ENCODE data around the gene VAV2. TPM values are rescaled to one million over a fixed set of nuclear protein-coding genes. Genes with fewer than 3 reads are reported as not detected.

VAV2 gene
- total RNA-seq, 3 donors from 2014 or later (not counting 1 experiment from before 2014, with no cell fraction given) = 3.9 to 5.1 (median 4.8) TPM

DNA sequence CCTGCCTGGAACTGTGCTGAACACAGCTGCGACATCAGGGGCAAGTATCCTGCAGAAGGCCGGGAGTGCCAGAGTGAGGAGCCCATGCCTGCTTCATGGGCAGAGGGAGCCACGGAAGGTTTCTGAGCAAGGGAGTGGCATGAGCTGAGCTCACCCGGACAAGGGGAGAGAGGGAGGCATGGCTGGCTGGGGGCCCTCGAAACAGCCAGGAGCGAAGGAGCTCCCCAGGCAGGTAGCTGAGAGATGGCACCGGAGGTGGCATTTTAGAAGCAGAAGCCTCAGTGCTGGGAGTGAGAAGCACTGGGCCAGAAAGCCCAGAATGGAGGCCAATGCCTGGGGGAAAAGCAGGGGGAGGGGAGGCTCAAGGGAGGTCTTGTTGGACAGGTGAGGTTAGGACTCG lies 197.1 kb downstream of the VAV2 start:
- H3K4me1 ChIP-seq (ENCODE audit: control insufficient read depth, insufficient read depth, low read length) = peaks cover 18% of the 10 kb centered on the region
- Mint-ChIP-seq H3K4me1 (peaks cover 0 to 13% of the 10 kb centered on the region in 2 donors), H3K36me3 (no peaks in the 10 kb centered on the region), H3K27me3 (ENCODE audit: low read depth in 2 of 2) (no peaks in the 10 kb centered on the region), H3K27ac (no peak overlapping the region), H3K4me3 (no peak overlapping the region), H3K9me3 (no peaks in the 10 kb centered on the region)
- no peaks in the 10 kb centered on the region for H3K27me3 ChIP-seq (ENCODE audit: control insufficient read depth, insufficient read depth, low read length)
- DNase-seq = no peak
- intact Hi-C loops (cut with micrococcal nuclease) = no loop called here
- H3K36me3 ChIP-seq (ENCODE audit: control insufficient read depth, insufficient read depth, low read length) = no peaks in the 10 kb centered on the region
- no peak for ATAC-seq
- H3K27ac ChIP-seq (ENCODE audit: low read length) = no peak overlapping the region
- 80% methylated on average over 8 of the region's 8 CpGs for WGBS (ENCODE audit: insufficient coverage)
- no peak for TF ChIP-seq CTCF (IDR thresholded peaks at IDR 0.05)
- H3K4me3 ChIP-seq (ENCODE audit: low read length) = no peak overlapping the region
- H3K9me3 ChIP-seq (ENCODE audit: control insufficient read depth, insufficient read depth, low read length) = no peaks in the 10 kb centered on the region

DNA sequence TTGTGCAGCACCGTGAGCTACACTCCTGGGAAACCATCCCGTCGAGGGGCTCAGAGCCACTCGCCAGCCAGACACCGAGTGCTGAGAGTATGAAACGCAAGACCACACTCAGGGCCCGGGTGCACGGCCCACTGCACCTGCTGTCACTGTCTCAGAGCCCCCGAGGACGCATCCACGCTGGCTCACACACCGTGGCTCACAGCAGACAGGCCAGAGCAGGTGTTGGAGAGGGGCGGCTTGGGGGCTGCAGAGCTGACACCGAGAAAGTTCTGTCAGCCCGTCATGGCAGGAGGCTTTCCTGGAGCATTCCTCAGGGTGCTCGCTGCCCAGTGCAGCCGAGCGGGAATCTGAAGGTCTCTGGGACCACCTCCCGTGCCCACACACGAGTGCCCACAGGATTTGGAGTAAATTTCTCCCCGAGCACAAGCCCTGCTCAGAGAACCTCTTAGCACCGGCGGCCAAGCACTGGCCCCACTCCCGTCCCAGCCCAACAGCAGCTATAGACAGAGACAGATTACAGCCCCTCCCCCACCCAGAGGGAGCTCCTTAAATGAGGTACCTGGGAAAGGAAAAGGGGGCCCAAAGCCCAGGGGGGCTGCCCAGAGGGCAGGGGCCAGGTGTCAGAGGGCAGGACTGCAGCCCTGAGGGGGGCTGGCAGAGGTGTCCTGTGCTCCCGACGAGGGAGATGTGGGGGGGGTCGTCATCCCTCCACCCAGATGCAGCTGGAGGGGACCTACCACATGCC lies 197.9 kb downstream of the VAV2 start:
- H3K36me3 ChIP-seq (ENCODE audit: control insufficient read depth, insufficient read depth, low read length) = no peaks in the 10 kb centered on the region
- H3K27me3 Mint-ChIP-seq (ENCODE audit: low read depth in 2 of 2) = no peaks in the 10 kb centered on the region
- H3K9me3 Mint-ChIP-seq = no peaks in the 10 kb centered on the region
- TF ChIP-seq CTCF (IDR thresholded peaks at IDR 0.05) = no peak
- H3K4me3 Mint-ChIP-seq = no peak overlapping the region
- 81% methylated on average over 27 of the region's 27 CpGs for WGBS (ENCODE audit: insufficient coverage)
- no peak overlapping the region for H3K4me3 ChIP-seq (ENCODE audit: low read length)
- peaks cover 0 to 13% of the 10 kb centered on the region in 2 donors for H3K4me1 Mint-ChIP-seq
- peaks cover 24% of the 10 kb centered on the region for H3K4me1 ChIP-seq (ENCODE audit: control insufficient read depth, insufficient read depth, low read length)
- DNase-seq (no peak), ATAC-seq (no peak)
- intact Hi-C loops (cut with micrococcal nuclease) = no loop called here
- H3K9me3 ChIP-seq (ENCODE audit: control insufficient read depth, insufficient read depth, low read length) = no peaks in the 10 kb centered on the region
- no peaks in the 10 kb centered on the region for H3K27me3 ChIP-seq (ENCODE audit: control insufficient read depth, insufficient read depth, low read length)
- no peaks in the 10 kb centered on the region for H3K36me3 Mint-ChIP-seq
- no peak overlapping the region for H3K27ac ChIP-seq (ENCODE audit: low read length)
- H3K27ac Mint-ChIP-seq = no peak overlapping the region

DNA sequence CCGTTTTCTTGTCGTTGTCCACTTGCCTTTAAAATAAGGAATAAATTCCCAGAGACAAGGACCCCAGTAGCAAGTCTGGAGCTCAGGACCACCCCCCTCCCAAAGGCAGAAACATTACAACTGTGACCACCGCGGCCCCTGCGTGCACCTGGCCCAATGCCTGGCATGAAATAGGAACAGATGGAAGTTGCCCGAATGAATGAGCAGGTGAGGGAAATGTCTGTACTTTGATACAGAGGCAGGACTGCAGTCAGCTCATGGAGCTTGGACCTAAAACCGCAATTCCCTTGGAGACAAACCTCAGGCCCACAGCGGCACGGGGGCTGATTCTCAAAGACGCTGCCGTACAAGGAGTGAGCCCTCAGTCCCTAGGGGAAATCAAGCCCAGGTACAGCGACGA lies 198.7 kb downstream of the VAV2 start:
- no peak for TF ChIP-seq CTCF (IDR thresholded peaks at IDR 0.05)
- no peaks in the 10 kb centered on the region for H3K9me3 ChIP-seq (ENCODE audit: control insufficient read depth, insufficient read depth, low read length)
- ATAC-seq (no peak), DNase-seq (no peak)
- WGBS (ENCODE audit: insufficient coverage) = 50% methylated on average over 12 of the region's 13 CpGs
- Mint-ChIP-seq H3K36me3 (no peaks in the 10 kb centered on the region), H3K27ac (no peak overlapping the region), H3K4me3 (no peak overlapping the region), H3K4me1 (peaks cover 0 to 13% of the 10 kb centered on the region in 2 donors), H3K9me3 (no peaks in the 10 kb centered on the region), H3K27me3 (ENCODE audit: low read depth in 2 of 2) (no peaks in the 10 kb centered on the region)
- intact Hi-C loops (cut with micrococcal nuclease) = loop anchor here (1.0 to 2.0 kb wide), 2 partner anchors 201 to 305 kb away; no protein-coding TSS in a partner anchor
- H3K4me1 ChIP-seq (ENCODE audit: control insufficient read depth, insufficient read depth, low read length) = peaks cover 31% of the 10 kb centered on the region
- no peaks in the 10 kb centered on the region for H3K36me3 ChIP-seq (ENCODE audit: control insufficient read depth, insufficient read depth, low read length)
- no peaks in the 10 kb centered on the region for H3K27me3 ChIP-seq (ENCODE audit: control insufficient read depth, insufficient read depth, low read length)
- H3K4me3 ChIP-seq (ENCODE audit: low read length) = no peak overlapping the region
- no peak overlapping the region for H3K27ac ChIP-seq (ENCODE audit: low read length)
